GM08714 (cell line): ENCODE data around the gene ZNF785.
A peak's percentile ranks its signal among the peaks of the same experiment; 100 is the strongest.

ENCODE experiments used
- H3K4me3 ChIP-seq: fragments of 200-500 bp; sonication (Bioruptor generic); 2 replicates; pipeline ENCODE4 v1.5.1; 2014; ENCODE audit warnings: mild to moderate bottlenecking, low read length, inconsistent platforms
- ZNF274 ChIP-seq: IDR thresholded peaks from 2 replicates; pipeline ENCODE4 v1.6.1; 2012; ENCODE audit warnings: mild to moderate bottlenecking, low read depth, low read length

The ZNF785 gene

DNA sequence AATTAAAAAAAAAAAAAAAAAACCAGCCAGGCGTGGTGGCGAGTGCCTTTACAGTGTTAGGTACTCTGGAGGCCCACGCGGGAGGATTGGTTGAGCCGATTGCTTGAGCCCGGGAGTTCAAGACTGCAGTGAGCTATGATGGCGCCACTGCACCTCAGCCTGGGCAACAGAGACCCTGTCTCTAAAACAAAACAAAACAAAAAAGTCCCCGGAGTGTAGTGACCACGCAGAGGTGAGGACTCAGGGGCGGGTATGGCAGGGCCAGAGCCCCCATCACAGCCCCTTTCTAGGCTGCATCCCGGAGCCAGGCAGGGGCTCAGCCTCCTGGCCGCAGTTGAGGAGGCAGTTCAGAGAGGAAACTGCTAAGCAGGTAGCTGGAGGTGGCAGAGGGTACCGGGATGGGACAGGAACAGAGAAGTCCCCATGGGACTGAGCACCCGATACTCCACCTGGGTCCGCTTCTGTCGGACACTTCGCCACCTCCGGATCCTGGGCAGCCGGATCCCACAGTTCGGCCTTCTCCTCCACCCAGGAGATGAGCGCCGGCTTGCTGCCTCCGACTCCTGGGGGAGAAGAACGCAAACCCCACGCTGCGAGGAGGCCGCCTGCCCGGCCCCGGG lies 51.6 kb downstream of the ZNF785 start:
- H3K4me3 ChIP-seq, result peak overlapping the region; percentile 85
- TF ChIP-seq ZNF274, result no peak

DNA sequence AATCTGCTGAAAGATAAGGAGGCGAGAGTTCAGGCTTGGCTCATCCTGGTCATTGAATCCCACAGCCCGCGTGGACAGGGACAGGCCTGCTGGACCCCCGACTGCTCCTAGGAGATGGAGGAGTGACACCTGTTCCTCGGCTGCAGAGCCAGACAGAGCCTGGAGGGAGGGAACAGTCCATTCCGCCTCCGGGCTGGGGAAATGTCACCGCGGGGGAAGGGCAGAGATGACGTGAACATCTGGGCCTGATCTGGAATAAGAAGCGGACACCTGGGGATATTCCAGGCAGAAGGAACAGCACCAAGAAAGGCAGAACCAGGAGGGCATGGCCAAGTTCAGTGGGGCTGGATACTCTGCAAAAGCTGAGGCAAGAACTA lies 52.4 kb downstream of the ZNF785 start:
- no peak overlapping the region for H3K4me3 ChIP-seq
- TF ChIP-seq ZNF274, result no peak

DNA sequence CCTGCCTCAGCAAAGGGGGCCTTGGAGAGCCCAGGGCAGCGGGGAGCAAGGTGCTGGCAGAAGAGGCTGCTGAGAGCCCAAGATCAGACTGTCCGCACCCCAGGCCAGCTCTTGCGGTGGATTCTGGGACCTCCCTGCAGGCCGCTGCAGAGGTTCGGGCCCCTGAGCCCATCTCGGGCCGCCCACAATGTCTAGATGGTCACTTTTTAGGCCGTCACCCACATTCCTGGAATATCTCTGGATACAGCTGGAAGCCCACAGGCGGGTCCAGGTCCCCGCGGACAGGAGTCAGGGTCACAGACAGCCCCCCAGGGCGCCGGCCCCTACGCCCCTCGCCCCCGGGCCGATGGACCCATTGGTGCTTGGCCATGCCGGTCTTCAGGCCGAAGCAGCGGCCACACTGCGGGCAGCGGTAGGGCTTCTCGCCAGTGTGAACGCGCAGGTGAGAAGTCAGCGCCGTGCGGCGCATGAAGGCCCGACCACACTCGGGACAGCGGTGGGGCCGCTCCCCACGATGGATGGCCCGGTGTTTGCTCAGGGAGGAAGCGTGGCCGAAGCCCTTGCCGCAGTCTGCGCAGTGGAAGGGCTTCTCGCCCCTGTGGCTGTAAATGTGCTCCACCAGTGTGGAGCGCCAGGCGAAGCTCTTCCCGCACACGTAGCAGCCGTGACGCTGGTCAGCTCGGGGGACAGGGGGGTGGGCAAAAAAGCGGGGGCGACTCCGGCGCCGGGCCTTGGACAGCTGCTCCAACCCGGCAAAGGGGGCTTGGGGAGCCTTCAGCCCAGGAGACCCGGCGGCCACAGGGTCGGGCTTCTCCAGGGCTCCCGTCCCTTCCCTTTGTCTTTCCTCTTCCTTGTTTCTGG lies 53.0 kb downstream of the ZNF785 start:
- no peak for TF ChIP-seq ZNF274
- no peak overlapping the region for H3K4me3 ChIP-seq
